ENCODE results near the gene TMEM33.

TMEM33 gene

DNA sequence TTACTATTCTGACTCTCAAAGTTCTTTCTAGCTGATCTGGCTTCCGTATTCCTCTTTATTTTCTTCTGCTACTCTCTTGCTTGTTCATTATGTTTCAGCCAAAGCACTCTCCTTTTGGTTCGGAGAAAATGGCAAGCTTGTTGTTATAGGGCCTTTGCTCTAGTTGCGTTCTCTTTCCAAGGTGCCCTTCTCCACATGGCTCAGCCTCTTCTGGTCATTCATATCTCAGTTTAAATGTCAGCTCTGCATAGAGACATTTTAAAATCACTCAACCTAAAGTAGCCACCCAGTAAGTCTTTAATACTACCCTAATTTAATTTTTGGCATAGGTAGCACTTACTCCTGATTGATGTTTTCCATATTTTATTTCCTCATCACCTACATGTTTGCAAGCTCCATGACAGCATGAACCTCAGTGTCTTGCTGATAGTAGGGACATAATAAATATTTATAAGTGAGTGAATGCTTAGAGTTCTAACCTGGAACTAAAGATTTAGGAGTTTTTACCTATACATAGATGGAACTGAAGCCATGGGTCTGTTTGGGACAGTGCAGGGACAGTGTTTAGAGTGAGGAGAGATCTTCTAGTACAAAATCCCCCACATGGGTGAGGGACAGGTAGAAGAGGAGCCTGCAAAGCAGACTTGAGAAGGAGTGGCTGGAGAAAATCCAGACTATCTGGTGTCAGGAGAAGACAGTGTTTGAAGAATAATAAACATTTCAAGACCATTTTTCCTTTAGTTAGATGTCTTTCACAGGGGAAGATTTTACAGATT is 73.0 kb downstream of the TMEM33 start:
- DNase-seq: no peak
